Rectal smooth muscle tissue (tissue), 1 donor: ENCODE measurements around the gene OR51E1.

Experiments used
- H3K27ac ChIP-seq: one replicate; pipeline ENCODE4 v1.7.0; 2013; ENCODE audit warnings: low read depth, low read length, inconsistent platforms
- H3K27me3 ChIP-seq: one replicate; pipeline ENCODE4 v1.7.0; 2013; ENCODE audit warnings: low read length; ENCODE audit not compliant: control insufficient read depth, insufficient read depth
- H3K36me3 ChIP-seq: one replicate; pipeline ENCODE4 v1.7.0; 2013; ENCODE audit warnings: low read length; ENCODE audit not compliant: control insufficient read depth, insufficient read depth
- H3K4me1 ChIP-seq: one replicate; pipeline ENCODE4 v1.7.0; 2013; ENCODE audit warnings: low read length; ENCODE audit not compliant: control insufficient read depth, insufficient read depth
- H3K4me3 ChIP-seq: one replicate; pipeline ENCODE4 v1.7.0; 2013; ENCODE audit warnings: low read length
- H3K9ac ChIP-seq: one replicate; pipeline ENCODE4 v1.7.0; 2013; ENCODE audit warnings: low read length

Gene OR51E1

GRCh38 chr11:4664183-4664582 is 20.4 kb downstream of the OR51E1 start:
- H3K4me1 ChIP-seq, result no peaks in the 10 kb centered on the region
- H3K4me3 ChIP-seq, result no peak overlapping the region
- H3K27me3 ChIP-seq, result no peaks in the 10 kb centered on the region
- no peaks in the 10 kb centered on the region for H3K36me3 ChIP-seq
- H3K9ac ChIP-seq, result no peak overlapping the region
- no peak overlapping the region for H3K27ac ChIP-seq

- H3K4me3 ChIP-seq, result no peak overlapping the region
- no peaks in the 10 kb centered on the region for H3K4me1 ChIP-seq
- no peaks in the 10 kb centered on the region for H3K27me3 ChIP-seq
Measured at GRCh38 chr11:4664786-4665185, 21.0 kb downstream of the OR51E1 start.

GRCh38 chr11:4665424-4665823 is 21.6 kb downstream of the OR51E1 start:
- H3K27me3 ChIP-seq, result no peaks in the 10 kb centered on the region
- H3K27ac ChIP-seq, result no peak overlapping the region
- no peak overlapping the region for H3K4me3 ChIP-seq
- no peak overlapping the region for H3K9ac ChIP-seq
- no peaks in the 10 kb centered on the region for H3K4me1 ChIP-seq
- no peaks in the 10 kb centered on the region for H3K36me3 ChIP-seq

More at GRCh38 chr11:4664786-4665185, 21.0 kb downstream of the OR51E1 start:
- Histone ChIP-seq H3K9ac (no peak overlapping the region), H3K27ac (no peak overlapping the region), H3K36me3 (no peaks in the 10 kb centered on the region)

- H3K36me3 ChIP-seq, result no peaks in the 10 kb centered on the region
- no peaks in the 10 kb centered on the region for H3K27me3 ChIP-seq
- peaks cover 9% of the 10 kb centered on the region for H3K4me1 ChIP-seq
- H3K27ac ChIP-seq, result no peak overlapping the region
- no peak overlapping the region for H3K9ac ChIP-seq
- no peak overlapping the region for H3K4me3 ChIP-seq
Measured at GRCh38 chr11:4671741-4672140, 28.0 kb downstream of the OR51E1 start.

- peaks cover 9% of the 10 kb centered on the region for H3K4me1 ChIP-seq
- H3K4me3 ChIP-seq, result no peak overlapping the region
- no peaks in the 10 kb centered on the region for H3K36me3 ChIP-seq
- H3K9ac ChIP-seq, result no peak overlapping the region
- no peaks in the 10 kb centered on the region for H3K27me3 ChIP-seq
- no peak overlapping the region for H3K27ac ChIP-seq
Measured at GRCh38 chr11:4672470-4672869, 28.7 kb downstream of the OR51E1 start.

- Histone ChIP-seq H3K27me3 (no peaks in the 10 kb centered on the region), H3K4me1 (peaks cover 9% of the 10 kb centered on the region), H3K4me3 (no peak overlapping the region), H3K27ac (no peak overlapping the region), H3K9ac (no peak overlapping the region), H3K36me3 (no peaks in the 10 kb centered on the region)
Measured at GRCh38 chr11:4673781-4674180, 30.0 kb downstream of the OR51E1 start.

GRCh38 chr11:4677948-4678347 is 34.2 kb downstream of the OR51E1 start:
- H3K27me3 ChIP-seq, result no peaks in the 10 kb centered on the region
- no peaks in the 10 kb centered on the region for H3K36me3 ChIP-seq
- H3K9ac ChIP-seq, result no peak overlapping the region

GRCh38 chr11:4680341-4680740 is 36.6 kb downstream of the OR51E1 start:
- no peaks in the 10 kb centered on the region for H3K4me1 ChIP-seq
- H3K4me3 ChIP-seq, result no peak overlapping the region
- H3K27me3 ChIP-seq, result no peaks in the 10 kb centered on the region
- no peak overlapping the region for H3K9ac ChIP-seq
- H3K36me3 ChIP-seq, result no peaks in the 10 kb centered on the region
- H3K27ac ChIP-seq, result no peak overlapping the region

More at GRCh38 chr11:4677948-4678347, 34.2 kb downstream of the OR51E1 start:
- Histone ChIP-seq H3K4me1 (peaks cover 1% of the 10 kb centered on the region), H3K27ac (no peak overlapping the region), H3K4me3 (no peak overlapping the region)

- Histone ChIP-seq H3K27ac (no peak overlapping the region), H3K36me3 (no peaks in the 10 kb centered on the region), H3K4me3 (no peak overlapping the region), H3K9ac (no peak overlapping the region), H3K27me3 (no peaks in the 10 kb centered on the region), H3K4me1 (no peaks in the 10 kb centered on the region)
Measured at GRCh38 chr11:4682623-4683419, 39.0 kb downstream of the OR51E1 start.

GRCh38 chr11:4684631-4685285 is 41.0 kb downstream of the OR51E1 start:
- Histone ChIP-seq H3K4me1 (no peaks in the 10 kb centered on the region), H3K36me3 (no peaks in the 10 kb centered on the region), H3K9ac (no peak overlapping the region), H3K27me3 (no peaks in the 10 kb centered on the region), H3K27ac (no peak overlapping the region), H3K4me3 (no peak overlapping the region)

- Histone ChIP-seq H3K4me1 (peaks cover 6% of the 10 kb centered on the region), H3K9ac (no peak overlapping the region), H3K36me3 (no peaks in the 10 kb centered on the region), H3K27ac (peak overlapping the region; percentile 85), H3K27me3 (no peaks in the 10 kb centered on the region), H3K4me3 (no peak overlapping the region)
Measured at GRCh38 chr11:4695442-4695841, 51.7 kb downstream of the OR51E1 start.

GRCh38 chr11:4697585-4697984 is 53.8 kb downstream of the OR51E1 start, which contains the start of gene OR51E2:
TSS of gene OR51E2 (minus strand) at chr11:4697853. CDS start at chr11:4682711, 15,142 bp downstream.
- Histone ChIP-seq H3K4me1 (peaks cover 6% of the 10 kb centered on the region), H3K27ac (peak within 1 kb of the TSS; percentile 85)

More at GRCh38 chr11:4697585-4697984, 53.8 kb downstream of the OR51E1 start, which contains the start of gene OR51E2:
- H3K9ac ChIP-seq, result no peak within 1 kb of the TSS
- H3K27me3 ChIP-seq, result no peaks in the 10 kb centered on the region
- H3K36me3 ChIP-seq, result no peaks in the 10 kb centered on the region
- peak within 1 kb of the TSS; percentile 42 for H3K4me3 ChIP-seq
